Endodermal cell (in vitro differentiated cells): Measurements from ENCODE around the gene MYH7. TPM values are rescaled to one million over a fixed set of nuclear protein-coding genes. Genes with fewer than 3 reads are reported as not detected.
"Not testable (repeated sequence)": the region's sequence is repeated elsewhere in the genome, so short reads cannot be mapped to it uniquely, and the experiment has no call there.

Source experiments
- DNase-seq: peaks from one replicate; pipeline ENCODE4 v3.0.0-alpha.2; 2017
- H3K27ac ChIP-seq: 2 replicates; pipeline ENCODE4 v1.5.1; 2013; ENCODE audit warnings: mild to moderate bottlenecking, low read depth, low read length, moderate library complexity
- H3K27me3 ChIP-seq: 2 replicates; pipeline ENCODE4 v1.6.1; 2013; ENCODE audit warnings: mild to moderate bottlenecking, low read length, moderate library complexity; ENCODE audit not compliant: insufficient read depth, control insufficient read depth, poor library complexity, severe bottlenecking
- H3K36me3 ChIP-seq: 2 replicates; pipeline ENCODE4 v1.7.0; 2013; ENCODE audit warnings: mild to moderate bottlenecking, low read length, moderate library complexity; ENCODE audit not compliant: control insufficient read depth, insufficient read depth
- H3K4me1 ChIP-seq: one replicate; pipeline ENCODE4 v1.7.0; 2013; ENCODE audit warnings: low read length; ENCODE audit not compliant: control insufficient read depth, insufficient read depth
- H3K4me3 ChIP-seq: 2 replicates; pipeline ENCODE4 v1.5.1; 2013; ENCODE audit warnings: mild to moderate bottlenecking, low read length, moderate library complexity
- H3K9ac ChIP-seq: 2 replicates; pipeline ENCODE4 v1.6.1; 2013; ENCODE audit warnings: mild to moderate bottlenecking, low read length, moderate library complexity; ENCODE audit not compliant: poor library complexity, severe bottlenecking; ENCODE audit errors: extremely low read depth
- H3K9me3 ChIP-seq: 2 replicates; pipeline ENCODE4 v1.6.1; 2013; ENCODE audit warnings: mild to moderate bottlenecking, low read length, moderate library complexity; ENCODE audit not compliant: control insufficient read depth
- H3K27ac Mint-ChIP-seq: 2 replicates; pipeline ENCODE4 v1.8.0; 2020; ENCODE audit warnings: mixed read lengths
- H3K27me3 Mint-ChIP-seq: 2 replicates; pipeline ENCODE4 v1.8.0; 2021; ENCODE audit warnings: mild to moderate bottlenecking, mixed read lengths; ENCODE audit not compliant: insufficient read depth
- H3K36me3 Mint-ChIP-seq: 2 replicates; pipeline ENCODE4 v1.8.0; 2020; ENCODE audit warnings: low read depth, mixed read lengths
- H3K4me1 Mint-ChIP-seq: 2 replicates; pipeline ENCODE4 v1.8.0; 2020; ENCODE audit warnings: mixed read lengths
- H3K4me3 Mint-ChIP-seq: 2 replicates; pipeline ENCODE4 v1.8.0; 2020; ENCODE audit warnings: mild to moderate bottlenecking, moderate library complexity, mixed read lengths
- H3K9me3 Mint-ChIP-seq: 2 replicates; pipeline ENCODE4 v1.8.0; 2020; ENCODE audit warnings: mild to moderate bottlenecking, mixed read lengths
- CTCF ChIP-seq: fragments of 200-600 bp; sonication (generic); conservative IDR thresholded peaks from 2 replicates; pipeline ENCODE4 v1.5.0; 2021; ENCODE audit warnings: antibody characterized with exemption, mild to moderate bottlenecking
- WGBS, 2 experiments: methylation state at CpG; one replicate each; pipeline versions ENCODE4 v1.1.5 to v1.1.7; 2013; ENCODE audit warnings: missing lambda C conversion rate in 2 of 2, mixed read lengths in 1 of 2; ENCODE audit not compliant: insufficient coverage in 1 of 2, insufficient read length in 1 of 2; 5-methylcytosine and 5-hydroxymethylcytosine counted together
- total RNA-seq, 2 donors: library from RNA; stranded (reverse); fragmentation: NEBNext Ultra II Directional in 1 of 2; extraction: Animal tissue kit (Norgen Biotek cat#: 25700) in 1 of 2; gene quantifications; 2 replicates in 1 of 2; 3 replicates in 1 of 2; pipeline ENCODE4 v1.2.1, GENCODE V29; 2021

Gene MYH7
- total RNA-seq, 2 donors from 2014 or later, result 0.55 TPM; not detected in 1

- H3K36me3 ChIP-seq, result no peaks in the 10 kb centered on the region
- peaks cover 11% of the 10 kb centered on the region for H3K27me3 ChIP-seq
- no peaks in the 10 kb centered on the region for H3K4me1 ChIP-seq
- H3K9ac ChIP-seq, result no peak overlapping the region
- H3K27ac ChIP-seq, result no peak overlapping the region
- Mint-ChIP-seq H3K9me3 (peaks cover 8% of the 10 kb centered on the region), H3K36me3 (no peaks in the 10 kb centered on the region), H3K27me3 (peaks cover 35% of the 10 kb centered on the region), H3K4me1 (no peaks in the 10 kb centered on the region), H3K27ac (no peak overlapping the region), H3K4me3 (no peak overlapping the region)
- no peak for DNase-seq
- H3K4me3 ChIP-seq, result no peak overlapping the region
- TF ChIP-seq CTCF, result peak; percentile 51
- no peaks in the 10 kb centered on the region for H3K9me3 ChIP-seq
Observed at GRCh38 chr14:23460960-23461359, 25.5 kb upstream of the MYH7 start.

- Histone ChIP-seq H3K4me3 (no peak overlapping the region), H3K36me3 (no peaks in the 10 kb centered on the region), H3K9ac (no peak overlapping the region), H3K4me1 (no peaks in the 10 kb centered on the region), H3K27me3 (no peaks in the 10 kb centered on the region), H3K9me3 (no peaks in the 10 kb centered on the region), H3K27ac (no peak overlapping the region)
- Mint-ChIP-seq H3K27ac (no peak overlapping the region), H3K36me3 (no peaks in the 10 kb centered on the region), H3K9me3 (peaks cover 8% of the 10 kb centered on the region), H3K4me1 (peaks cover 6% of the 10 kb centered on the region), H3K4me3 (no peak overlapping the region), H3K27me3 (peaks cover 15% of the 10 kb centered on the region)
- WGBS, 2 experiments, result 80 to 96% methylated on average over 1 to 5 of the region's 5 CpGs
- TF ChIP-seq CTCF, result no peak
- DNase-seq, result no peak
Observed at GRCh38 chr14:23457587-23458445, 22.4 kb upstream of the MYH7 start.

DNA sequence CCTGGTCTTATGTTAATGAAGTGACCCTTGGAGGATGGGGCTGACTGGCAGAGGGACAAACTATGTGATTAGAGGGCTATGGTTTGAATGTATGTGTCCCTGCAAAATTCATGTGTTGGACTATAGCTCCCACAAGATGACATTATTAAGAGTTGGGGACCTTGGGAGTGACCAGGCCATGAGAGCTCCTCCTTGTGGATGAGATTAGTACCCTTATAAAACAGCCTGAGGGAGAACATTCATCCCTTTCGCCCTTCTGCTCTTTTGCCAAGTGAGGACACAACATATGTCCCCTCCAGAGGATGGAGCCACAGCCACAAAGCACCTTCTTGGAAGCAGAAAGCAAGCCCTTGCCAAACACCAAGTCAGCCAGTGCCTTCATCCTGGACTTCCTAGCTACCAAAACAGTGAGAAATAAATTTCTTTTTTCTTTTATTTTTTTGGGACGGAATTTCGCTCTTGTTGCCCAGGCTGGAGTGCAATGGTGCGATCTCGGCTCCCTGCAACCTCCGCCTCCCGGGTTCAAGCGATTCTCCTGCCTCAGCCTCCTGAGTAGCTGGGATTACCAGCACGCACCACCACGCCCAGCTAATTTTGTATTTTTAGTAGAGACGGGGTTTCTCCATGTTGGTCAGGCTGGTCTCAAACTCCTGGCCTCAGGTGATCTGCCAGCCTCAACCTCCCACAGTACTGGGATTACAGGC lies 21.6 kb upstream of the MYH7 start:
- not testable (repeated sequence) for DNase-seq, H3K27ac Mint-ChIP-seq, H3K4me3 ChIP-seq, H3K9ac ChIP-seq, H3K9me3 ChIP-seq, H3K9me3 Mint-ChIP-seq, H3K4me1 ChIP-seq, H3K4me1 Mint-ChIP-seq, H3K36me3 Mint-ChIP-seq, H3K27me3 ChIP-seq, H3K36me3 ChIP-seq, H3K4me3 Mint-ChIP-seq, H3K27ac ChIP-seq
- peaks cover 15% of the 10 kb centered on the region for H3K27me3 Mint-ChIP-seq
- WGBS, 2 experiments, result 89 to 90% methylated on average over 10 to 11 of the region's 11 CpGs
- TF ChIP-seq CTCF, result peak; percentile 71
